Esophagus muscularis mucosa (tissue), 4 donors: ENCODE data around the gene GRIP1. TPM values are rescaled to one million over a fixed set of nuclear protein-coding genes. Genes with fewer than 3 reads are reported as not detected.
A peak's percentile ranks its signal among the peaks of the same experiment; 100 is the strongest.

ENCODE experiments used
- DNase-seq: peaks from one replicate; pipeline ENCODE4 v3.0.0-alpha.2; 2017; ENCODE audit errors: extremely low spot score
- H3K27ac ChIP-seq, 4 donors: fragments of 200-600 bp; sonication (generic); replicated peaks in 1 of 4; 1 replicate in 3 of 4; 2 replicates in 1 of 4; pipeline ENCODE4 v1.5.1; 2016 to 2019; ENCODE audit warnings: mild to moderate bottlenecking in 1 of 4
- H3K27me3 ChIP-seq, 4 donors: fragments of 200-600 bp; sonication (generic); one replicate each; pipeline versions ENCODE4 v1.5.1 to v1.6.0; 2016 to 2019
- H3K36me3 ChIP-seq, 4 donors: fragments of 200-600 bp; sonication (generic); one replicate each; pipeline ENCODE4 v1.5.1; 2016 to 2019
- H3K4me1 ChIP-seq, 4 donors: fragments of 200-600 bp; sonication (generic); one replicate each; pipeline ENCODE4 v1.5.1; 2016 to 2019
- H3K4me3 ChIP-seq, 4 donors: fragments of 200-600 bp; sonication (generic); 1 replicate in 2 of 4; 2 replicates in 2 of 4; pipeline ENCODE4 v1.5.1; 2016 to 2019; ENCODE audit warnings: mild to moderate bottlenecking in 4 of 4, moderate library complexity in 1 of 4
- H3K9me3 ChIP-seq, 4 donors: fragments of 200-600 bp; sonication (generic); 1 replicate in 3 of 4; 2 replicates in 1 of 4; pipeline ENCODE4 v1.5.1; 2016 to 2019
- CTCF ChIP-seq, 3 experiments: fragments of 200-600 bp in 2 of 3; fragments of 450-650 bp in 1 of 3; sonication (generic) in 2 of 3; IDR thresholded peaks; one replicate each; pipeline ENCODE4 v1.5.1; 2017 to 2019; ENCODE audit warnings: antibody characterized with exemption in 3 of 3, mild to moderate bottlenecking in 2 of 3, moderate library complexity in 1 of 3
- EP300 ChIP-seq: sonication (generic); formaldehyde crosslinking; IDR thresholded peaks from one replicate; pipeline ENCODE4 v1.6.1; 2017; ENCODE audit warnings: antibody characterized with exemption
- POLR2A ChIP-seq: fragments of 450-650 bp; IDR thresholded peaks from one replicate; pipeline ENCODE4 v1.6.1; 2017; ENCODE audit warnings: antibody characterized with exemption, moderate library complexity, mild to moderate bottlenecking, low read depth
- POLR2AphosphoS5 ChIP-seq, 2 donors: sonication (generic); formaldehyde crosslinking; IDR thresholded peaks; one replicate each; pipeline ENCODE4 v1.6.1; 2017; ENCODE audit warnings: antibody characterized with exemption in 2 of 2
- WGBS: methylation state at CpG from one replicate; pipeline ENCODE4 v1.1.5; 2018; 5-methylcytosine and 5-hydroxymethylcytosine counted together
- intact Hi-C: fragments of 100-400 bp; cut with DNase I; formaldehyde crosslinking; loops from one replicate; pipeline ENCODE4 v1.15.1; 2023
- total RNA-seq, 4 donors: library from RNA; depleted of rRNA; stranded (reverse); fragments of >200 nt; gene quantifications; one replicate each; pipeline versions ENCODE4 v1.1.0 to v1.2.1, GENCODE V29; 2016

The GRIP1 gene
- total RNA-seq, 4 donors from 2014 or later = 12.5 to 15.2 (median 13.6) TPM

- WGBS = 87% methylated on average over 3 of the region's 3 CpGs
Measured at GRCh38 chr12:66345212-66345611, 333.7 kb downstream of the GRIP1 start.

GRCh38 chr12:66341126-66341525 is 337.8 kb downstream of the GRIP1 start:
- DNase-seq = peak; percentile 57
- WGBS = 94% methylated on average over 4 of the region's 4 CpGs
- peaks cover 20 to 52% (median 34%) of the 10 kb centered on the region in 4 donors for H3K36me3 ChIP-seq

More at GRCh38 chr12:66345212-66345611, 333.7 kb downstream of the GRIP1 start:
- TF ChIP-seq EP300 (no peak), POLR2A (no peak), POLR2AphosphoS5 (IDR thresholded peaks at IDR 0.05) (no peak), CTCF (IDR thresholded peaks at IDR 0.05) (no peak)
- Histone ChIP-seq H3K9me3 (peaks cover 0 to 37% (median 18%) of the 10 kb centered on the region in 4 donors), H3K4me1 (no peaks in the 10 kb centered on the region), H3K36me3 (peaks cover 9 to 52% (median 22%) of the 10 kb centered on the region in 4 donors), H3K27ac (no peak overlapping the region), H3K27me3 (no peaks in the 10 kb centered on the region), H3K4me3 (no peak overlapping the region)
- peak; percentile 2 for DNase-seq
- intact Hi-C loops = no loop called here

GRCh38 chr12:66340131-66340530 is 338.7 kb downstream of the GRIP1 start:
- Histone ChIP-seq H3K9me3 (peaks cover 0 to 43% (median 18%) of the 10 kb centered on the region in 4 donors), H3K27me3 (no peaks in the 10 kb centered on the region), H3K36me3 (peaks cover 18 to 50% (median 30%) of the 10 kb centered on the region in 4 donors), H3K4me3 (no peak overlapping the region), H3K4me1 (no peaks in the 10 kb centered on the region), H3K27ac (no peak overlapping the region)
- 98% methylated on average over 2 of the region's 2 CpGs for WGBS
- TF ChIP-seq POLR2AphosphoS5 (IDR thresholded peaks at IDR 0.05) (no peak), CTCF (IDR thresholded peaks at IDR 0.05) (no peak), POLR2A (no peak), EP300 (no peak)
- no peak for DNase-seq
- intact Hi-C loops = no loop called here

More at GRCh38 chr12:66341126-66341525, 337.8 kb downstream of the GRIP1 start:
- Histone ChIP-seq H3K4me1 (no peaks in the 10 kb centered on the region), H3K27me3 (no peaks in the 10 kb centered on the region), H3K4me3 (no peak overlapping the region), H3K9me3 (peaks cover 0 to 44% (median 18%) of the 10 kb centered on the region in 4 donors), H3K27ac (no peak overlapping the region)
- intact Hi-C loops = no loop called here
- TF ChIP-seq POLR2AphosphoS5 (IDR thresholded peaks at IDR 0.05) (no peak), POLR2A (no peak), EP300 (no peak), CTCF (IDR thresholded peaks at IDR 0.05) (no peak)

GRCh38 chr12:66337381-66338010 is 341.4 kb downstream of the GRIP1 start:
- intact Hi-C loops = no loop called here
- no peak for DNase-seq
- Histone ChIP-seq H3K27ac (no peak overlapping the region), H3K9me3 (peaks cover 0 to 30% (median 17%) of the 10 kb centered on the region in 4 donors), H3K4me1 (no peaks in the 10 kb centered on the region), H3K27me3 (no peaks in the 10 kb centered on the region), H3K36me3 (peaks cover 17 to 49% (median 27%) of the 10 kb centered on the region in 4 donors), H3K4me3 (no peak overlapping the region)
- no peak for TF ChIP-seq POLR2AphosphoS5 (IDR thresholded peaks at IDR 0.05)
- no peak for TF ChIP-seq EP300
- TF ChIP-seq CTCF (IDR thresholded peaks at IDR 0.05) = no peak
- WGBS = 96% methylated on average over 2 of the region's 2 CpGs
